Measurements from ENCODE around the gene CSF1R.

CSF1R gene

GRCh38 chr5:150057052-150057451 lies 29.3 kb downstream of the CSF1R start:
- Histone ChIP-seq H3K4me1 (ENCODE audit: control insufficient read depth, insufficient read depth, low read length) (no peaks in the 10 kb centered on the region), H3K4me3 (ENCODE audit: low read depth, low read length) (no peak overlapping the region), H3K9me3 (ENCODE audit: control insufficient read depth, insufficient read depth, low read depth, low read length) (no peaks in the 10 kb centered on the region), H3K36me3 (ENCODE audit: control insufficient read depth in 2 of 2, insufficient read depth in 1 of 2, low read length in 2 of 2) (peaks cover 0 to 44% of the 10 kb centered on the region in 2 experiments; a peak in 1 of 3 replicates), H3K27ac (ENCODE audit: extremely low read depth, low read depth, low read length) (no peak overlapping the region)
- ChIA-PET POLR2A (interaction anchor here (0.9 kb wide), 1 partner anchor 9 kb away, joined by 3 read pairs; no protein-coding TSS in a partner anchor), CTCF (interaction anchor here (0.6 to 0.7 kb wide), 2 partner anchors 32 to 228 kb away, joined by 3 read pairs; no protein-coding TSS in a partner anchor)
- TF ChIP-seq ZNF530 (tag by site-specific recombination; IDR thresholded peaks at IDR 0.05; ENCODE audit: low read depth): no peak
- TF ChIP-seq GLI2 (tag by site-specific recombination; IDR thresholded peaks at IDR 0.05; ENCODE audit: borderline replicate concordance, low read depth): no peak

GRCh38 chr5:150056075-150056443 lies 30.3 kb downstream of the CSF1R start:
- H3K36me3 ChIP-seq (ENCODE audit: control insufficient read depth in 2 of 2, insufficient read depth in 1 of 2, low read length in 2 of 2): peaks cover 3 to 54% of the 10 kb centered on the region in 2 experiments; a peak in 1 of 3 replicates
- POLR2A ChIA-PET: no interaction called here
- CTCF ChIA-PET: interaction anchor here (0.7 kb wide), 1 partner anchor 227 kb away, joined by 3 read pairs; no protein-coding TSS in a partner anchor
- H3K4me3 ChIP-seq (ENCODE audit: low read depth, low read length): no peak overlapping the region
- no peak overlapping the region for H3K27ac ChIP-seq (ENCODE audit: extremely low read depth, low read depth, low read length)
- TF ChIP-seq SP2 (tag by site-specific recombination; IDR thresholded peaks at IDR 0.05): no peak
- TF ChIP-seq ZNF488 (tag by site-specific recombination; IDR thresholded peaks at IDR 0.05): no peak
- TF ChIP-seq ZNF391 (tag by site-specific recombination; IDR thresholded peaks at IDR 0.05; ENCODE audit: borderline replicate concordance, low read depth): no peak
- TF ChIP-seq ZEB2 (tag by site-specific recombination; IDR thresholded peaks at IDR 0.05): no peak
- TF ChIP-seq ZNF174 (tag by site-specific recombination; IDR thresholded peaks at IDR 0.05): no peak
- no peak for TF ChIP-seq ZNF2 (tag by site-specific recombination; IDR thresholded peaks at IDR 0.05)
- 0 out of 2 replicates have a peak, but pooled peaks have one; percentile 16 for TF ChIP-seq ZNF600 (tag by site-specific recombination; IDR thresholded peaks at IDR 0.05)
- TF ChIP-seq ZNF530 (tag by site-specific recombination; IDR thresholded peaks at IDR 0.05; ENCODE audit: low read depth): no peak
- TF ChIP-seq KLF8 (tag by site-specific recombination; IDR thresholded peaks at IDR 0.05): no peak
- no peaks in the 10 kb centered on the region for H3K4me1 ChIP-seq (ENCODE audit: control insufficient read depth, insufficient read depth, low read length)
- H3K9me3 ChIP-seq (ENCODE audit: control insufficient read depth, insufficient read depth, low read depth, low read length): no peaks in the 10 kb centered on the region

DNA sequence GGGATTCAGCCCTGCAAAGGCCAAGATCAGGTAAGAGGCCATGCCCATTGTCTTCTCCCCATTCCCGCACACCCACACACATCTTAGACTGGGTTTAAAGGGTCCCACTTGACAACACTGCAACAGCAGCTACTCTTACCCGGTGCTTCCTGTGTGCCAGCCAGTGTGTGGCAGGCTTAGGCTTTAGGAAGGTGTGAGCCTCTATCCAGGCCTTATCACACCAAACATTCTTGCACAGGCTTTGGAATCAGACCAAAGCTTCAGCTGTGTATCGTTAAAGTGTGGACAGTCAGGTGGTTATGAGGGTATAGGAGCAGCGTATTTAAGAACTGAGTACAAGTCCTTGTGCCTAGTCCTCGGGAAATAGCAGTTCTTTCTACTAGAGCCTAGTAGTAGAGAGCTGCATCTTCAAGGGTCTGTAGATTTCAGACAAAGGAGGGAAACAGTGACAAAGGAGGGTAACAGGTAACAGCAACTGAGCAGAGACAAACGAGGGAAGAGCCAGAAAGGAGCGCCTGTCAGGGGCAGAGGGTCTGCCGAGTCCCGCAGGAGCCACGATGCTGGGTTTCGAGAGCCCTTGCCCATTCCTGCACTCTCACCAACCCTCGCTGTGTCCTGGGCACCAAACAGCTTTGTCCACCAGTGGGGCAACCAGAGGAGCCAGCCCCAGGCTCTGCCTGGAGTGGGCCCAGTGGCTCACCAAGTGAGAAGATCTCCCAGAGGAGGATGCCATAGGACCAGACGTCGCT lies 30.9 kb downstream of the CSF1R start:
- Histone ChIP-seq H3K9me3 (ENCODE audit: control insufficient read depth, insufficient read depth, low read depth, low read length) (no peaks in the 10 kb centered on the region), H3K4me1 (ENCODE audit: control insufficient read depth, insufficient read depth, low read length) (no peaks in the 10 kb centered on the region), H3K27ac (ENCODE audit: extremely low read depth, low read depth, low read length) (no peak overlapping the region), H3K4me3 (ENCODE audit: low read depth, low read length) (no peak overlapping the region), H3K36me3 (ENCODE audit: control insufficient read depth in 2 of 2, insufficient read depth in 1 of 2, low read length in 2 of 2) (peaks cover 4 to 60% of the 10 kb centered on the region in 2 experiments; a peak in 2 of 3 replicates)
- ChIA-PET POLR2A (no interaction called here), CTCF (interaction anchor here (0.7 kb wide), 1 partner anchor 14 kb away, joined by 3 read pairs; no protein-coding TSS in a partner anchor)
- no peak for TF ChIP-seq ZBTB21 (tag by site-specific recombination; IDR thresholded peaks at IDR 0.05)
- TF ChIP-seq ZNF416 (tag by site-specific recombination; IDR thresholded peaks at IDR 0.05): no peak
- no peak for TF ChIP-seq HIC1 (tag by site-specific recombination; IDR thresholded peaks at IDR 0.05)
- no peak for TF ChIP-seq SP2 (tag by site-specific recombination; IDR thresholded peaks at IDR 0.05)
- TF ChIP-seq ZNF626 (tag by site-specific recombination; IDR thresholded peaks at IDR 0.05): no peak
- no peak for TF ChIP-seq ZNF629 (tag by site-specific recombination; IDR thresholded peaks at IDR 0.05)
- TF ChIP-seq ZNF514 (tag by site-specific recombination; IDR thresholded peaks at IDR 0.05): no peak
- TF ChIP-seq ZNF157 (tag by site-specific recombination; IDR thresholded peaks at IDR 0.05): no peak
- no peak for TF ChIP-seq ZNF239 (tag by site-specific recombination; IDR thresholded peaks at IDR 0.05)
- no peak for TF ChIP-seq KLF9 (tag by site-specific recombination; IDR thresholded peaks at IDR 0.05; ENCODE audit: low read depth)
- no peak for TF ChIP-seq ZNF362 (tag by site-specific recombination; IDR thresholded peaks at IDR 0.05)
- TF ChIP-seq ZNF610 (tag by site-specific recombination; IDR thresholded peaks at IDR 0.05; ENCODE audit: borderline replicate concordance): no peak
- TF ChIP-seq, protein P1, sequence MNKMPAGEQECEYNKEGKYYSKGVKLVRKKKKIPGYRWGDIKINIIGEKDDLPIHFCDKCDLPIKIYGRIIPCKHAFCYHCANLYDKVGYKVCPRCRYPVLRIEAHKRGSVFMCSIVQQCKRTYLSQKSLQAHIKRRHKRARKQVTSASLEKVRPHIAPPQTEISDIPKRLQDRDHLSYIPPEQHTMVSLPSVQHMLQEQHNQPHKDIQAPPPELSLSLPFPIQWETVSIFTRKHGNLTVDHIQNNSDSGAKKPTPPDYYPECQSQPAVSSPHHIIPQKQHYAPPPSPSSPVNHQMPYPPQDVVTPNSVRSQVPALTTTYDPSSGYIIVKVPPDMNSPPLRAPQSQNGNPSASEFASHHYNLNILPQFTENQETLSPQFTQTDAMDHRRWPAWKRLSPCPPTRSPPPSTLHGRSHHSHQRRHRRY (tag by site-specific recombination; IDR thresholded peaks at IDR 0.05): no peak
- TF ChIP-seq, protein P2, sequence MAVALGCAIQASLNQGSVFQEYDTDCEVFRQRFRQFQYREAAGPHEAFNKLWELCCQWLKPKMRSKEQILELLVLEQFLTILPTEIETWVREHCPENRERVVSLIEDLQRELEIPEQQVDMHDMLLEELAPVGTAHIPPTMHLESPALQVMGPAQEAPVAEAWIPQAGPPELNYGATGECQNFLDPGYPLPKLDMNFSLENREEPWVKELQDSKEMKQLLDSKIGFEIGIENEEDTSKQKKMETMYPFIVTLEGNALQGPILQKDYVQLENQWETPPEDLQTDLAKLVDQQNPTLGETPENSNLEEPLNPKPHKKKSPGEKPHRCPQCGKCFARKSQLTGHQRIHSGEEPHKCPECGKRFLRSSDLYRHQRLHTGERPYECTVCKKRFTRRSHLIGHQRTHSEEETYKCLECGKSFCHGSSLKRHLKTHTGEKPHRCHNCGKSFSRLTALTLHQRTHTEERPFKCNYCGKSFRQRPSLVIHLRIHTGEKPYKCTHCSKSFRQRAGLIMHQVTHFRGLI (tag by site-specific recombination; IDR thresholded peaks at IDR 0.05): no peak
- no peak for TF ChIP-seq ZNF837 (tag by site-specific recombination; IDR thresholded peaks at IDR 0.05)
- no peak for TF ChIP-seq ZNF174 (tag by site-specific recombination; IDR thresholded peaks at IDR 0.05)

Measured in HEK293 (cell line).